Smooth muscle cell (in vitro differentiated cells): ENCODE results near the gene PPP2R2D. TPM values are rescaled to one million over a fixed set of nuclear protein-coding genes. Genes with fewer than 3 reads are reported as not detected.

ENCODE experiments used
- DNase-seq: peaks from one replicate; lab custom pipeline; 2025; ENCODE audit not compliant: unreplicated experiment; lab: John Stamatoyannopoulos, UW
- H2AFZ ChIP-seq: fragments of 200-600 bp; sonication (generic); 2 replicates; pipeline ENCODE4 v1.6.0; 2016; ENCODE audit warnings: antibody characterized with exemption, low read depth, mild to moderate bottlenecking
- H3F3A ChIP-seq: fragments of 200-600 bp; sonication (generic); 2 replicates; pipeline ENCODE4 v1.6.0; 2017; ENCODE audit warnings: antibody characterized with exemption, low read depth
- H3K27ac ChIP-seq: fragments of 200-600 bp; sonication (generic); 2 replicates; pipeline ENCODE4 v1.5.1; 2016; ENCODE audit warnings: low read depth, mild to moderate bottlenecking
- H3K27me3 ChIP-seq: fragments of 200-600 bp; sonication (generic); 2 replicates; pipeline ENCODE4 v1.6.1; 2016; ENCODE audit warnings: low read depth, mild to moderate bottlenecking
- H3K36me3 ChIP-seq: fragments of 200-600 bp; sonication (generic); 2 replicates; pipeline ENCODE4 v1.5.1; 2016; ENCODE audit warnings: low read depth
- H3K4me1 ChIP-seq: fragments of 200-600 bp; sonication (generic); 2 replicates; pipeline ENCODE4 v1.5.1; 2016; ENCODE audit warnings: low read depth
- H3K4me2 ChIP-seq: fragments of 200-600 bp; sonication (generic); 2 replicates; pipeline ENCODE4 v1.6.0; 2016; ENCODE audit warnings: mild to moderate bottlenecking
- H3K4me3 ChIP-seq: fragments of 200-600 bp; sonication (generic); 2 replicates; pipeline ENCODE4 v1.5.1; 2016; ENCODE audit warnings: mild to moderate bottlenecking
- H3K79me2 ChIP-seq: fragments of 200-600 bp; sonication (generic); 2 replicates; pipeline ENCODE4 v1.6.0; 2016; ENCODE audit warnings: low read depth, mild to moderate bottlenecking
- H3K9ac ChIP-seq: fragments of 200-600 bp; sonication (generic); 2 replicates; pipeline ENCODE4 v1.6.0; 2016; ENCODE audit warnings: low read depth
- H3K9me3 ChIP-seq: fragments of 200-600 bp; sonication (generic); replicated peaks from 2 replicates; pipeline ENCODE4 v1.5.1; 2016; ENCODE audit warnings: low read depth
- H4K20me1 ChIP-seq: fragments of 200-600 bp; sonication (generic); 2 replicates; pipeline ENCODE4 v1.6.0; 2016; ENCODE audit warnings: low read depth
- WGBS: methylation state at CpG from one replicate; pipeline ENCODE4 v1.1.7; 2016; ENCODE audit warnings: low lambda C conversion rate; 5-methylcytosine and 5-hydroxymethylcytosine counted together
- polyA plus RNA-seq: library from polyadenylated mRNA; unstranded; fragments of >200 nt; fragmentation: Nextera tagmentation; extraction: Ambion mirVana; gene quantifications from 2 replicates; pipeline ENCODE4 v1.2.1, GENCODE V29; 2016
- total RNA-seq: library from RNA; depleted of rRNA; stranded (reverse); fragments of >200 nt; gene quantifications from 2 replicates; pipeline ENCODE4 v1.2.3, GENCODE V29; 2014
- TF ChIP-seq, protein P1 (sequence below): fragments of 200-600 bp; sonication (generic); IDR thresholded peaks from 2 replicates; pipeline ENCODE4 v1.5.1; 2017; ENCODE audit warnings: borderline replicate concordance, mild to moderate bottlenecking, antibody characterized with exemption; ENCODE audit not compliant: insufficient read depth, poor library complexity, severe bottlenecking

Gene PPP2R2D
- total and polyA plus RNA-seq, 2 experiments from 2014 or later, result 22.5 to 27.1 TPM

DNA sequence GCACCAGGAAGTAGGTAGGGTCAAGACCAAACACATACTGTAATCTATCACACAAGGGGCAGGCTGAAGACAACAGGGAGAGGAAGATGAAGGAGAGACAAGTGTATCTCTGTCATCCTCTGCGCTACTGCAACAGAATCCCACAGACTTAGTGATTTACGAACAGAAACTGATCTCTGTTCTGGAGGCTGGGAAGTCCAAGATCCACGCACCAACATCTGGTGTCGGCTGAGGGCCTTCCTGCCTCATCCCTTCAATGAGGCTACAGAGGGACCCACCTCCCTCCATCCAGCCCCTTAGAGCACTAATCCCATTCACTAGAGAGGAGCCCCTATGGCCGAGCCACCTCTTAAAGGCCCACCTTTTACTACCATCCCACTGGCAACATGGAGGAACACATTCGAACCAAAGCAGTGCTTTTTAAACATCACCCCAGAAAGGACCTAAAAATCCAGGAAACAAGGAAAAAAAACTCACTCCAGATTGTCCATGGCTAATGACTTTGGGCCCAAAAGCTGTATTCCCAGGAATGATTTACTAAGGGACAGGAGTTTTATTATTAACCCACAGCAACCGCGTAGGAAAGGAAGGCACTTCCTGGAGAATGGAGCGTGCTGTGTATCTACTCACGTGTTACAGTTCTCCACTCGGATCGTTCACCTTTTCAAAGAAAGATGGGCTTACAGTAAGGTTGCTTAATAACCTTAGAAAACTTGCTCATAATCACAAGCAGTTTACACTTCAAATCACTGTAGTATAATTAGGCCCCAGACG lies 76.7 kb downstream of the PPP2R2D start:
- peaks cover 23% of the 10 kb centered on the region for H3K4me1 ChIP-seq
- H3K4me2 ChIP-seq, result peak overlapping the region; percentile 97
- peaks cover 92% of the 10 kb centered on the region for H3K79me2 ChIP-seq
- H3K9ac ChIP-seq, result no peak overlapping the region
- 90% methylated on average over 13 of the region's 13 CpGs for WGBS
- no peaks in the 10 kb centered on the region for H3K36me3 ChIP-seq
- TF ChIP-seq, protein P1, sequence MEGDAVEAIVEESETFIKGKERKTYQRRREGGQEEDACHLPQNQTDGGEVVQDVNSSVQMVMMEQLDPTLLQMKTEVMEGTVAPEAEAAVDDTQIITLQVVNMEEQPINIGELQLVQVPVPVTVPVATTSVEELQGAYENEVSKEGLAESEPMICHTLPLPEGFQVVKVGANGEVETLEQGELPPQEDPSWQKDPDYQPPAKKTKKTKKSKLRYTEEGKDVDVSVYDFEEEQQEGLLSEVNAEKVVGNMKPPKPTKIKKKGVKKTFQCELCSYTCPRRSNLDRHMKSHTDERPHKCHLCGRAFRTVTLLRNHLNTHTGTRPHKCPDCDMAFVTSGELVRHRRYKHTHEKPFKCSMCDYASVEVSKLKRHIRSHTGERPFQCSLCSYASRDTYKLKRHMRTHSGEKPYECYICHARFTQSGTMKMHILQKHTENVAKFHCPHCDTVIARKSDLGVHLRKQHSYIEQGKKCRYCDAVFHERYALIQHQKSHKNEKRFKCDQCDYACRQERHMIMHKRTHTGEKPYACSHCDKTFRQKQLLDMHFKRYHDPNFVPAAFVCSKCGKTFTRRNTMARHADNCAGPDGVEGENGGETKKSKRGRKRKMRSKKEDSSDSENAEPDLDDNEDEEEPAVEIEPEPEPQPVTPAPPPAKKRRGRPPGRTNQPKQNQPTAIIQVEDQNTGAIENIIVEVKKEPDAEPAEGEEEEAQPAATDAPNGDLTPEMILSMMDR, result no peak
- peaks cover 3% of the 10 kb centered on the region for H3F3A ChIP-seq
- H4K20me1 ChIP-seq, result peaks cover 88% of the 10 kb centered on the region
- peak overlapping the region; percentile 27 for H3K4me3 ChIP-seq
- H3K9me3 ChIP-seq, result no peaks in the 10 kb centered on the region
- no peak overlapping the region for H3K27ac ChIP-seq
- no peak overlapping the region for H2AFZ ChIP-seq
- no peak for DNase-seq
- H3K27me3 ChIP-seq, result no peaks in the 10 kb centered on the region

DNA sequence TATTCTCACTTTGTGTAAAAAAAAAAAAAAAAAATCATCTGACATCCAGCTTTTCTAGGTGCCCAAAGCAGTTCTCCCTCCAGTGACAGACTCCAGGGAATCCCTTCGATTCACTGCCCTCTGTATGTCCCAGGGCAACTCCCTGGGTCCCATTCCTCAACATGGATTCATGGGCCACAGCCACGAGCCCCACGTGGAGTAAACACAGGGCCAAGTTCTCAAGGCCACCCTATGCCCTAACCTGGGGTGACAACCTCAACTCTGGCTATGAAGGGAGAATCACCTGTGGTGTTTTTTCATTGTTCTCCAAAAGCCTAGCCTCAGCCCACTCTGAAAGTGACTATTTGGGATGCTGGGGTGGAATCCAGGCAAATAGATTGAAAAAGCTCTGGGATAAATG lies 77.6 kb downstream of the PPP2R2D start:
- no peaks in the 10 kb centered on the region for H3K9me3 ChIP-seq
- peaks cover 23% of the 10 kb centered on the region for H3K4me1 ChIP-seq
- DNase-seq, result no peak
- peaks cover 11% of the 10 kb centered on the region for H3F3A ChIP-seq
- H3K4me3 ChIP-seq, result peak overlapping the region; percentile 27
- H3K27ac ChIP-seq, result no peak overlapping the region
- H2AFZ ChIP-seq, result no peak overlapping the region
- no peaks in the 10 kb centered on the region for H3K27me3 ChIP-seq
- no peaks in the 10 kb centered on the region for H3K36me3 ChIP-seq
- no peak overlapping the region for H3K9ac ChIP-seq
- peaks cover 83% of the 10 kb centered on the region for H3K79me2 ChIP-seq
- H4K20me1 ChIP-seq, result peaks cover 79% of the 10 kb centered on the region
- H3K4me2 ChIP-seq, result peak overlapping the region; percentile 97
- 81% methylated on average over 3 of the region's 3 CpGs for WGBS
- TF ChIP-seq, protein P1, result no peak

DNA sequence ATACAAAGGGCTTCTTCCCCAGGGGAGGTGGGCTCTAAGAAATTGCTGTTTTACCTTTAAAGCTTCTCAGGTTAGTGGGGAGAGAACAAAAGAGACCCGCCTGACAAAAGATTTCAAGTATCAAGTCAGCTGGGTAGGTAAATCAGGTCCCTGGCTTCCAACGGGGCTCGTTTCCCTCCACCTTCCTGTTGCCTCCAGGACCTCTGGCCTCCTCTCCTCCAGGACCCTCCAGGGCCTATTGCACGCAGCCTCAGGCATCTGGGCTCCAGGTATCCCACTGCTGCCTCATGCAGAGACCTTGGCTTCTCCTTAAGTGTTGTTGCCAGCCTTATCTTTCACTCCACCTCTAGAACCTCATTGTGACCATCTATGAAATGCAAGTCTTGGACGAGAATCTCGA lies 78.0 kb downstream of the PPP2R2D start:
- no peak for DNase-seq
- H3K36me3 ChIP-seq, result no peaks in the 10 kb centered on the region
- no peak overlapping the region for H3K9ac ChIP-seq
- peak overlapping the region; percentile 97 for H3K4me2 ChIP-seq
- no peaks in the 10 kb centered on the region for H3K9me3 ChIP-seq
- H3K79me2 ChIP-seq, result peaks cover 78% of the 10 kb centered on the region
- peak overlapping the region; percentile 67 for H3K4me3 ChIP-seq
- WGBS, result 90% methylated on average over 6 of the region's 6 CpGs
- peaks cover 74% of the 10 kb centered on the region for H4K20me1 ChIP-seq
- H3F3A ChIP-seq, result peaks cover 14% of the 10 kb centered on the region
- TF ChIP-seq, protein P1, result no peak
- no peak overlapping the region for H3K27ac ChIP-seq
- no peaks in the 10 kb centered on the region for H3K27me3 ChIP-seq
- no peak overlapping the region for H2AFZ ChIP-seq
- peaks cover 23% of the 10 kb centered on the region for H3K4me1 ChIP-seq

DNA sequence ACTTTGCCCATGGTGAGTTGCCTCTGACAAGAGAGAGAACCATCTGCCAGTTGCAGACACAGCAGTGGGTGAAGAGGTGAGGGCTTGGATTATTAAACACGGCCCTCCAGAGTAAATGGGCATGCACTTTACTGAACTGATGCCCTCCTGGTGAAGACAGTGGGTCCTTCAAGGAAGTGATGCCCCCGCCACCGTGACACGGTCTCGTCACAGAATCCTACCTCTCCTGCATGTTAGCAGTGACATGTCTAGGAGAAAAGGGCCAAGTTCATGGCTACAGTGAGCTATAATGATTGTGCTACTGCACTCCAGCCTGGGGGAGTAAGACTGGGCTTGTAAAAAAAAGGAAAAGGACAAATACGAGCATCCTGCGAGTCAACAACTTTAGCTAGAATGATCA lies 78.5 kb downstream of the PPP2R2D start:
- Histone ChIP-seq H2AFZ (no peak overlapping the region), H3K9me3 (no peaks in the 10 kb centered on the region), H3K4me2 (peak overlapping the region; percentile 97), H3F3A (peaks cover 14% of the 10 kb centered on the region), H3K4me1 (peaks cover 23% of the 10 kb centered on the region), H3K4me3 (peak overlapping the region; percentile 67), H3K9ac (peak overlapping the region; percentile 47), H3K27me3 (no peaks in the 10 kb centered on the region), H3K27ac (no peak overlapping the region), H4K20me1 (peaks cover 70% of the 10 kb centered on the region), H3K79me2 (peaks cover 74% of the 10 kb centered on the region), H3K36me3 (no peaks in the 10 kb centered on the region)
- 59% methylated on average over 7 of the region's 7 CpGs for WGBS
- TF ChIP-seq, protein P1, result no peak
- no peak for DNase-seq
